Peyer's patch (tissue), 4 donors: Measurements from ENCODE around the gene HRH1.

Source experiments
- CTCF ChIP-seq, 6 experiments: fragments of 450-650 bp in 4 of 6; fragments of 200-600 bp in 2 of 6; sonication (generic) in 1 of 6; IDR thresholded peaks; one replicate each; pipeline ENCODE4 v1.5.1; 2017 to 2019; ENCODE audit warnings: antibody characterized with exemption in 6 of 6, mild to moderate bottlenecking in 3 of 6, moderate library complexity in 1 of 6
- POLR2A ChIP-seq, 2 donors: fragments of 450-650 bp; IDR thresholded peaks; one replicate each; pipeline ENCODE4 v1.5.1; 2017; ENCODE audit warnings: antibody characterized with exemption in 2 of 2, mild to moderate bottlenecking in 2 of 2, moderate library complexity in 2 of 2

- TF ChIP-seq CTCF (IDR thresholded peaks at IDR 0.05) (no peak), POLR2A (IDR thresholded peaks at IDR 0.05) (no peak)
Observed at GRCh38 chr3:11170052-11170770, 15.9 kb downstream of the HRH1 start.
